NCI-H345 (cell line): ENCODE data around the gene INF2.
A peak's percentile ranks its signal among the peaks of the same experiment; 100 is the strongest.

Experiments used
- DNase-seq: peaks from one replicate; lab custom pipeline; 2025; lab: John Stamatoyannopoulos, UW

Gene INF2

GRCh38 chr14:104702673-104703072, 13.3 kb downstream of the INF2 start:
- DNase-seq, result no peak

- no peak for DNase-seq
Observed at GRCh38 chr14:104703269-104703668, 13.9 kb downstream of the INF2 start.

GRCh38 chr14:104704252-104704651, 14.8 kb downstream of the INF2 start:
- no peak for DNase-seq

- DNase-seq, result no peak
Observed at GRCh38 chr14:104705340-104706047, 16.1 kb downstream of the INF2 start.

GRCh38 chr14:104706733-104707607, 17.6 kb downstream of the INF2 start:
- no peak for DNase-seq

GRCh38 chr14:104707608-104708595, 18.5 kb downstream of the INF2 start:
- no peak for DNase-seq

GRCh38 chr14:104708606-104709268, 19.3 kb downstream of the INF2 start:
- DNase-seq, result peak; percentile 69

- no peak for DNase-seq
Observed at GRCh38 chr14:104709387-104710039, 20.1 kb downstream of the INF2 start.

- no peak for DNase-seq
Observed at GRCh38 chr14:104710071-104710735, 20.8 kb downstream of the INF2 start.

GRCh38 chr14:104712881-104713734, 23.7 kb downstream of the INF2 start:
- no peak for DNase-seq

- no peak for DNase-seq
Observed at GRCh38 chr14:104714066-104714465, 24.6 kb downstream of the INF2 start.

GRCh38 chr14:104714681-104715080, 25.3 kb downstream of the INF2 start:
- no peak for DNase-seq

GRCh38 chr14:104715416-104715815, 26.0 kb downstream of the INF2 start:
- no peak for DNase-seq

- no peak for DNase-seq
Observed at GRCh38 chr14:104715871-104716270, 26.5 kb downstream of the INF2 start.

GRCh38 chr14:104717137-104717536, 27.7 kb downstream of the INF2 start:
- DNase-seq, result no peak

GRCh38 chr14:104717646-104718045, 28.2 kb downstream of the INF2 start:
- DNase-seq, result no peak

GRCh38 chr14:104718147-104718546, 28.7 kb downstream of the INF2 start:
- DNase-seq, result no peak

GRCh38 chr14:104718871-104719270, 29.5 kb downstream of the INF2 start:
- no peak for DNase-seq

- DNase-seq, result no peak
Observed at GRCh38 chr14:104719343-104719742, 29.9 kb downstream of the INF2 start.
